GM19463 (cell line): ENCODE results near the gene FRMD1.
"Not testable (repeated sequence)": the region's sequence is repeated elsewhere in the genome, so short reads cannot be mapped to it uniquely, and the experiment has no call there.

Source experiments
- ATAC-seq: cut with Tn5 transposase; IDR thresholded peaks from one replicate; pipeline ENCODE4 v1.9.1; 2021; ENCODE audit warnings: mild to moderate bottlenecking, moderate library complexity; ENCODE audit not compliant: unreplicated experiment

The FRMD1 gene

GRCh38 chr6:168081858-168082546, 3.0 kb upstream of the FRMD1 start:
- ATAC-seq = no peak

- ATAC-seq = no peak
Observed at GRCh38 chr6:168080393-168081077, 1.5 kb upstream of the FRMD1 start.

- no peak for ATAC-seq
Observed at GRCh38 chr6:168078175-168078942, 653 bp downstream of the FRMD1 start.

GRCh38 chr6:168077401-168077800, 1.6 kb downstream of the FRMD1 start:
- ATAC-seq = not testable (repeated sequence)

GRCh38 chr6:168075787-168076202, 3.2 kb downstream of the FRMD1 start:
- ATAC-seq = no peak

GRCh38 chr6:168075216-168075615, 3.8 kb downstream of the FRMD1 start:
- no peak for ATAC-seq

GRCh38 chr6:168073937-168074730, 4.9 kb downstream of the FRMD1 start:
- no peak for ATAC-seq

- ATAC-seq = no peak
Observed at GRCh38 chr6:168072730-168073129, 6.3 kb downstream of the FRMD1 start.

- no peak for ATAC-seq
Observed at GRCh38 chr6:168072261-168072660, 6.8 kb downstream of the FRMD1 start.

- ATAC-seq = no peak
Observed at GRCh38 chr6:168071620-168072019, 7.4 kb downstream of the FRMD1 start.

- no peak for ATAC-seq
Observed at GRCh38 chr6:168070804-168071203, 8.2 kb downstream of the FRMD1 start.

GRCh38 chr6:168067081-168067759, 11.8 kb downstream of the FRMD1 start:
- no peak for ATAC-seq

- ATAC-seq = no peak
Observed at GRCh38 chr6:168064226-168064807, 14.7 kb downstream of the FRMD1 start.

GRCh38 chr6:168063431-168063830, 15.6 kb downstream of the FRMD1 start:
- ATAC-seq = no peak

GRCh38 chr6:168062346-168063289, 16.4 kb downstream of the FRMD1 start:
- no peak for ATAC-seq

- no peak for ATAC-seq
Observed at GRCh38 chr6:168061269-168062210, 17.5 kb downstream of the FRMD1 start.

GRCh38 chr6:168060521-168060931, 18.5 kb downstream of the FRMD1 start:
- ATAC-seq = no peak
